Neural progenitor cell (in vitro differentiated cells): ENCODE data around the gene ADARB2.

Experiments used
- CTCF ChIP-seq: fragments of 200-600 bp; sonication (generic); IDR thresholded peaks from 2 replicates; pipeline ENCODE4 v1.5.1; 2017; ENCODE audit warnings: antibody characterized with exemption, mild to moderate bottlenecking
- EZH2 ChIP-seq: fragments of 200-600 bp; sonication (generic); IDR thresholded peaks from 2 replicates; pipeline ENCODE4 v1.6.1; 2017; ENCODE audit warnings: antibody characterized with exemption, mild to moderate bottlenecking, moderate library complexity
- EZH2phosphoT487 ChIP-seq: fragments of 200-600 bp; sonication (generic); IDR thresholded peaks from 2 replicates; pipeline ENCODE4 v1.6.1; 2017; ENCODE audit warnings: antibody characterized with exemption

DNA sequence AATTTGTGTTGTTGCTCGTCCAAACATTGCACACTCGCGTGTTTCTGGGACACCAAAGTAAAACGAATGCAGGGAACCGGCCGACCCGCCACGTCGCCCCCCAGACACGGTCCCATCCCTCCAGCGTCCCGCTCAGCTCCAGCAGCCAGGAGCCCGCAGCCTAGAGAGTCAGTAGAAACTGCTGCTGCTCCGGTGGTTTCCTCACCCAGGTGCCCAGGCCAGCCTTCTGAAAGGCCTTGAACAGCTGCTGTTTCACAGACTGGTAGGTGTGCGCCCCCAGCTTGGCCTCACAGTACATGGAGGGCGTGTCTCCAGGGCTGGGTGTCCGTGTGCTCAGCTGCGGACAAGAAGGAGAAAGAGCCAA, 554.3 kb downstream of the ADARB2 start:
- TF ChIP-seq CTCF (no peak), EZH2 (no peak), EZH2phosphoT487 (no peak)
